ENCODE measurements around the gene APOM.

The APOM gene

DNA sequence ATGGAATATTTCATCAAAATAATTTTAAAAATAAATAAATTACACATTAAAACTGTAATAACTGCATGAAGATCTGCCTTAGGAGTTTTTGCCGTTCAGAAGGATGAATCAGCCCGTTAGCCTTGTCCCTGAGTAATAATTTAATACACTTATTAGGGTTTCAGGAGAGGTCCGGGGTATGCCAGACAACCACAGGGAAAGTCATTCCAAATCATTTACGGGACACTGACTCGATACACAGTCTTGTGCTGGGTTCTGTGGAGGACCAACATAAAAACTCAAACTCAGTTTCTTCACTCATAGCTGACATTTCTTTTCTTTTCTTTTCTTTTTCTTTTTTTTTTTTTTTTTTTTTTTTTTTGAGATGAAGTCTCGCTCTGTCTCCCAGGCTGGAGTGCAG is 50.2 kb downstream of the APOM start:
- no peak for DNase-seq (ENCODE audit: low read depth, low spot score)

DNA sequence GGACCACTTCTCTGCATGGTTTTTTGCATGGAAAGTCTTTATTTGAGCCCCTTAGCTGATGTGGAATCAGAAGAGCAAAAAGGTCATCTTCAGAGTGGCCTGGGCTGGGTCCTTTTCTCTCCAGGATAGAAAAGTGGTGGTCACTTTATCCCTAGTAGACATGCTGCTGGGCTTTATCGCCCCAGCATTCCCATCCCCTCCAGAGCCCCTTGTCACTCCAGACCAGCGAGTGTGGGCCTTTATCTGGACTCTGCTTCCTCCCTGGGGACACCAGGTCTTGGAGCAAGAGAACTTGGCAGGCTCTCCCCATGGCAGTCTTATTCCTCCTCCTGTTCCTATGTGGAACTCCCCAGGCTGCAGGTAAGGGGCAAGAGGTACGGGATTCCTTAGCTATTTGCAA is 50.9 kb downstream of the APOM start, which contains the start of gene LY6G6F:
TSS of gene LY6G6F (plus strand) at position 268 of the 400 bp plus-strand sequence. CDS start at position 309, 41 bp downstream.
- no peak for DNase-seq (ENCODE audit: low read depth, low spot score)

DNA sequence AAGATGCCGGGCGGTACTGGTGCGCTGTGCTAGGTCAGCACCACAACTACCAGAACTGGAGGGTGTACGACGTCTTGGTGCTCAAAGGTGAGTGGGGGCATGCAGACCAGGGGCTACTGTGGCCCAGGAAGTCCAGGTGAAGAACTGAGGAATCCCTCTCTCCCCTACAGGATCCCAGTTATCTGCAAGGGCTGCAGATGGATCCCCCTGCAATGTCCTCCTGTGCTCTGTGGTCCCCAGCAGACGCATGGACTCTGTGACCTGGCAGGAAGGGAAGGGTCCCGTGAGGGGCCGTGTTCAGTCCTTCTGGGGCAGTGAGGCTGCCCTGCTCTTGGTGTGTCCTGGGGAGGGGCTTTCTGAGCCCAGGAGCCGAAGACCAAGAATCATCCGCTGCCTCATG is 52.0 kb downstream of the APOM start:
- no peak for DNase-seq (ENCODE audit: low read depth, low spot score)

All from astrocyte of the hippocampus (primary cell).